ENCODE results near the gene SLC25A46. TPM values are rescaled to one million over a fixed set of nuclear protein-coding genes. Genes with fewer than 3 reads are reported as not detected.

The SLC25A46 gene
- total and polyA plus RNA-seq, 2 of the 8 experiments (the other 6 are each of a cell fraction or from before 2014, with no cell fraction given) = 10.6 to 21.7 TPM

- TF ChIP-seq BACH1 (IDR thresholded peaks at IDR 0.05; ENCODE audit: low read length) = no peak
- no peak for TF ChIP-seq KDM4A (IDR thresholded peaks at IDR 0.05; ENCODE audit: low read depth, low read length, severe bottlenecking)
Observed at GRCh38 chr5:110807169-110807568, 68.4 kb downstream of the SLC25A46 start (continued).
